Suprapubic skin (tissue), 4 donors: ENCODE measurements around the gene CAMK2A. TPM values are rescaled to one million over a fixed set of nuclear protein-coding genes. Genes with fewer than 3 reads are reported as not detected.

Experiments
- DNase-seq, 2 donors: peaks; one replicate each; pipeline ENCODE4 v3.0.0-alpha.2; 2019; ENCODE audit warnings: low spot score in 2 of 2
- H3K27ac ChIP-seq: fragments of 200-600 bp; sonication (generic); one replicate; pipeline ENCODE4 v1.5.1; 2019
- H3K27me3 ChIP-seq: fragments of 200-600 bp; sonication (generic); one replicate; pipeline ENCODE4 v1.5.1; 2019
- H3K36me3 ChIP-seq: fragments of 200-600 bp; sonication (generic); one replicate; pipeline ENCODE4 v1.5.1; 2019
- H3K4me1 ChIP-seq: fragments of 200-600 bp; sonication (generic); one replicate; pipeline ENCODE4 v1.5.1; 2019
- H3K4me3 ChIP-seq: fragments of 200-600 bp; sonication (generic); one replicate; pipeline ENCODE4 v1.5.1; 2019; ENCODE audit warnings: mild to moderate bottlenecking
- H3K9me3 ChIP-seq: fragments of 200-600 bp; sonication (generic); one replicate; pipeline ENCODE4 v1.5.1; 2019
- CTCF ChIP-seq, 2 donors: fragments of 200-600 bp in 1 of 2; fragments of 450-650 bp in 1 of 2; sonication (generic) in 1 of 2; IDR thresholded peaks; one replicate each; pipeline ENCODE4 v1.5.1; 2016 to 2019; ENCODE audit warnings: antibody characterized with exemption in 2 of 2, mild to moderate bottlenecking in 1 of 2, moderate library complexity in 1 of 2
- EP300 ChIP-seq: sonication (generic); formaldehyde crosslinking; IDR thresholded peaks from one replicate; pipeline ENCODE4 v1.6.1; 2017; ENCODE audit warnings: antibody characterized with exemption
- POLR2A ChIP-seq, 2 donors: fragments of 450-650 bp; IDR thresholded peaks; one replicate each; pipeline ENCODE4 v1.6.1; 2017; ENCODE audit warnings: antibody characterized with exemption in 2 of 2, mild to moderate bottlenecking in 2 of 2, moderate library complexity in 2 of 2
- POLR2AphosphoS5 ChIP-seq, 3 donors: sonication (generic); formaldehyde crosslinking; IDR thresholded peaks; one replicate each; pipeline ENCODE4 v1.6.1; 2017; ENCODE audit warnings: antibody characterized with exemption in 3 of 3
- WGBS: methylation state at CpG from one replicate; pipeline ENCODE4 v1.1.5; 2018; 5-methylcytosine and 5-hydroxymethylcytosine counted together
- total RNA-seq, 4 donors: library from RNA; depleted of rRNA; stranded (reverse); fragments of >200 nt; gene quantifications; one replicate each; pipeline ENCODE4 v1.1.0, GENCODE V29; 2016

The CAMK2A gene
- total RNA-seq, 4 donors from 2014 or later: 0.26 to 0.64 TPM; not detected in 2

- Histone ChIP-seq H3K36me3 (no peaks in the 10 kb centered on the region), H3K27ac (no peak overlapping the region), H3K27me3 (no peaks in the 10 kb centered on the region), H3K9me3 (no peaks in the 10 kb centered on the region), H3K4me1 (no peaks in the 10 kb centered on the region), H3K4me3 (no peak overlapping the region)
- DNase-seq: no peak
- 92% methylated on average over 9 of the region's 11 CpGs for WGBS
- TF ChIP-seq CTCF (IDR thresholded peaks at IDR 0.05) (no peak), POLR2AphosphoS5 (IDR thresholded peaks at IDR 0.05) (no peak), POLR2A (IDR thresholded peaks at IDR 0.05) (no peak), EP300 (no peak)
Observed at GRCh38 chr5:150227606-150228273, 61.8 kb downstream of the CAMK2A start.

- Histone ChIP-seq H3K27me3 (no peaks in the 10 kb centered on the region), H3K36me3 (no peaks in the 10 kb centered on the region), H3K4me1 (no peaks in the 10 kb centered on the region), H3K4me3 (no peak overlapping the region), H3K27ac (no peak overlapping the region), H3K9me3 (no peaks in the 10 kb centered on the region)
- no peak for TF ChIP-seq CTCF (IDR thresholded peaks at IDR 0.05)
- TF ChIP-seq POLR2AphosphoS5 (IDR thresholded peaks at IDR 0.05): no peak
- no peak for TF ChIP-seq POLR2A (IDR thresholded peaks at IDR 0.05)
- TF ChIP-seq EP300: no peak
- WGBS: 99% methylated on average over 5 of the region's 5 CpGs
- no peak for DNase-seq
Observed at GRCh38 chr5:150227036-150227435, 62.5 kb downstream of the CAMK2A start.

GRCh38 chr5:150224483-150225027 lies 65.0 kb downstream of the CAMK2A start:
- no peaks in the 10 kb centered on the region for H3K9me3 ChIP-seq
- TF ChIP-seq EP300 (no peak), CTCF (IDR thresholded peaks at IDR 0.05) (no peak), POLR2A (IDR thresholded peaks at IDR 0.05) (no peak), POLR2AphosphoS5 (IDR thresholded peaks at IDR 0.05) (no peak)
- no peak for DNase-seq
- WGBS: 68% methylated on average over 8 of the region's 8 CpGs
- H3K27me3 ChIP-seq: no peaks in the 10 kb centered on the region
- no peak overlapping the region for H3K27ac ChIP-seq
- H3K4me1 ChIP-seq: no peaks in the 10 kb centered on the region
- no peak overlapping the region for H3K4me3 ChIP-seq
- no peaks in the 10 kb centered on the region for H3K36me3 ChIP-seq

- H3K27ac ChIP-seq: no peak overlapping the region
- TF ChIP-seq EP300 (no peak), CTCF (IDR thresholded peaks at IDR 0.05) (no peak), POLR2A (IDR thresholded peaks at IDR 0.05) (no peak), POLR2AphosphoS5 (IDR thresholded peaks at IDR 0.05) (no peak)
- no peak overlapping the region for H3K4me3 ChIP-seq
- H3K9me3 ChIP-seq: no peaks in the 10 kb centered on the region
- H3K27me3 ChIP-seq: no peaks in the 10 kb centered on the region
- H3K36me3 ChIP-seq: no peaks in the 10 kb centered on the region
- WGBS: 92% methylated on average over 7 of the region's 7 CpGs
- no peaks in the 10 kb centered on the region for H3K4me1 ChIP-seq
- DNase-seq: no peak
Observed at GRCh38 chr5:150223474-150223873, 66.1 kb downstream of the CAMK2A start.

- Histone ChIP-seq H3K4me3 (no peak overlapping the region), H3K9me3 (no peaks in the 10 kb centered on the region), H3K36me3 (no peaks in the 10 kb centered on the region), H3K4me1 (no peaks in the 10 kb centered on the region), H3K27me3 (no peaks in the 10 kb centered on the region), H3K27ac (no peak overlapping the region)
- no peak for TF ChIP-seq EP300
- no peak for DNase-seq
- WGBS: 90% methylated on average over 21 of the region's 21 CpGs
Observed at GRCh38 chr5:150222906-150223305, 66.7 kb downstream of the CAMK2A start.
